IMR-90 (cell line): ENCODE results near the gene ELL. TPM values are rescaled to one million over a fixed set of nuclear protein-coding genes. Genes with fewer than 3 reads are reported as not detected.
A peak's percentile ranks its signal among the peaks of the same experiment; 100 is the strongest.

Experiments used
- ATAC-seq: fragments of 200-7000 bp; cut with Tn5 transposase; 2 replicates; pipeline ENCODE4 v1.9.1; 2020; ENCODE audit warnings: low read depth, mild to moderate bottlenecking, moderate library complexity
- BruUV-seq: library from RNA; stranded (reverse); fragments of 400-500 nt; replicated peaks from 2 replicates; lab custom pipeline; 2021; lab: Mats Ljungman, UMichigan
- CTCF ChIA-PET: fragments of 300-600 bp; formaldehyde crosslinking; extraction: SDS; loops from one replicate; lab custom pipeline; 2021; ENCODE audit warnings: antibody characterized with exemption; lab: Yijun Ruan, JAX
- POLR2A ChIA-PET: fragments of 300-600 bp; sonication (Branson Sonifier 250); formaldehyde crosslinking; loops from one replicate; lab custom pipeline; 2022; ENCODE audit warnings: antibody characterized with exemption; ENCODE audit not compliant: unreplicated experiment; lab: Charles Lee
- DNase-seq: peaks from one replicate; pipeline ENCODE4 v3.0.0; 2013
- H2AFZ ChIP-seq: replicated peaks from 2 replicates; pipeline ENCODE3; 2013; ENCODE audit warnings: low read length, mild to moderate bottlenecking; ENCODE audit not compliant: poor library complexity
- H2AK5ac ChIP-seq: 2 replicates; pipeline ENCODE4 v1.6.1; 2013; ENCODE audit warnings: low read depth, low read length, inconsistent platforms
- H2AK9ac ChIP-seq: replicated peaks from 2 replicates; pipeline ENCODE3; 2013; ENCODE audit warnings: mild to moderate bottlenecking, low read depth, low read length, moderate library complexity; ENCODE audit not compliant: poor library complexity
- H2BK120ac ChIP-seq: 2 replicates; pipeline ENCODE4 v1.6.1; 2013; ENCODE audit warnings: low read depth, low read length, inconsistent platforms
- H2BK15ac ChIP-seq: 3 replicates; pipeline ENCODE4 v1.6.1; 2013; ENCODE audit warnings: low read depth, low read length, inconsistent platforms
- H2BK20ac ChIP-seq: 2 replicates; pipeline ENCODE4 v1.6.1; 2013; ENCODE audit warnings: low read depth, mild to moderate bottlenecking, inconsistent platforms, low read length, moderate library complexity
- H2BK5ac ChIP-seq: 2 replicates; pipeline ENCODE4 v1.6.1; 2013; ENCODE audit warnings: mild to moderate bottlenecking, low read depth, low read length, inconsistent platforms; ENCODE audit not compliant: poor library complexity, severe bottlenecking
- H3K14ac ChIP-seq: replicated peaks from 2 replicates; pipeline ENCODE4 v1.6.1; 2013; ENCODE audit warnings: low read depth, low read length, inconsistent platforms
- H3K18ac ChIP-seq: 2 replicates; pipeline ENCODE4 v1.6.1; 2013; ENCODE audit warnings: low read depth, low read length, control low read depth
- H3K23ac ChIP-seq: 2 replicates; pipeline ENCODE4 v1.6.1; 2013; ENCODE audit warnings: low read depth, low read length, inconsistent platforms
- H3K27ac ChIP-seq: 2 replicates; pipeline ENCODE4 v1.5.1; 2013; ENCODE audit warnings: mild to moderate bottlenecking, control low read depth, low read length; ENCODE audit not compliant: insufficient read depth
- H3K27me3 ChIP-seq: 2 replicates; pipeline ENCODE4 v1.6.1; 2013; ENCODE audit warnings: low read length; ENCODE audit not compliant: control insufficient read depth, insufficient read depth
- H3K36me3 ChIP-seq: 2 replicates; pipeline ENCODE4 v1.6.1; 2013; ENCODE audit warnings: low read length, mixed read lengths; ENCODE audit not compliant: control insufficient read depth, insufficient read depth
- H3K4ac ChIP-seq: 2 replicates; pipeline ENCODE4 v1.6.1; 2013; ENCODE audit warnings: low read depth, low read length, inconsistent platforms
- H3K4me1 ChIP-seq: 2 replicates; pipeline ENCODE4 v1.6.1; 2013; ENCODE audit warnings: low read length, mixed read lengths; ENCODE audit not compliant: control insufficient read depth, insufficient read depth
- H3K4me2 ChIP-seq: 2 replicates; pipeline ENCODE4 v1.6.1; 2013; ENCODE audit warnings: low read depth, mild to moderate bottlenecking, control low read depth, low read length, moderate library complexity
- H3K4me3 ChIP-seq: 2 replicates; pipeline ENCODE4 v1.5.1; 2013; ENCODE audit warnings: low read depth, mild to moderate bottlenecking, control low read depth, low read length, moderate library complexity; ENCODE audit not compliant: insufficient read depth
- H3K56ac ChIP-seq: 2 replicates; pipeline ENCODE4 v1.6.1; 2013; ENCODE audit warnings: low read length, inconsistent platforms; ENCODE audit not compliant: insufficient read depth; ENCODE audit errors: extremely low read depth
- H3K79me1 ChIP-seq, 2 experiments: 2 replicates each; pipeline ENCODE4 v1.6.1; 2013; ENCODE audit warnings: low read length in 2 of 2, inconsistent platforms in 1 of 2, low read depth in 1 of 2
- H3K9ac ChIP-seq: 2 replicates; pipeline ENCODE4 v1.6.1; 2013; ENCODE audit warnings: low read depth, low read length, control low read depth
- H3K9me1 ChIP-seq: 2 replicates; pipeline ENCODE4 v1.6.1; 2013; ENCODE audit warnings: low read length, inconsistent platforms; ENCODE audit not compliant: insufficient read depth
- H3K9me3 ChIP-seq: 2 replicates; pipeline ENCODE4 v1.6.1; 2013; ENCODE audit warnings: low read length; ENCODE audit not compliant: control insufficient read depth, insufficient read depth
- H4K20me1 ChIP-seq: 2 replicates; pipeline ENCODE4 v1.6.1; 2013; ENCODE audit warnings: low read length, inconsistent platforms; ENCODE audit not compliant: insufficient read depth
- H4K5ac ChIP-seq: 2 replicates; pipeline ENCODE4 v1.6.1; 2013; ENCODE audit warnings: mild to moderate bottlenecking, low read depth, low read length, control low read depth
- H4K8ac ChIP-seq, 2 experiments: 2 replicates each; pipeline ENCODE4 v1.6.1; 2013; ENCODE audit warnings: low read depth in 2 of 2, low read length in 2 of 2, control low read depth in 1 of 2, inconsistent platforms in 1 of 2
- H4K91ac ChIP-seq: 2 replicates; pipeline ENCODE4 v1.6.1; 2013; ENCODE audit warnings: low read depth, low read length, inconsistent platforms; ENCODE audit not compliant: insufficient read depth
- BHLHE40 ChIP-seq: fragments of 150-350 bp; IDR thresholded peaks from 2 replicates; pipeline ENCODE4 v1.6.1; 2016; ENCODE audit warnings: mild to moderate bottlenecking, low read depth, low read length
- CHD1 ChIP-seq: IDR thresholded peaks from 2 replicates; pipeline ENCODE4 v1.6.1; 2012; ENCODE audit warnings: low read depth, low read length, improper control_type of control experiment
- CTCF ChIP-seq: conservative IDR thresholded peaks from 2 replicates; pipeline ENCODE4 v1.5.1; 2012; ENCODE audit warnings: mild to moderate bottlenecking, low read depth, low read length, improper control_type of control experiment
- POLR2A ChIP-seq: IDR thresholded peaks from 2 replicates; pipeline ENCODE4 v1.6.1; 2012; ENCODE audit warnings: mild to moderate bottlenecking, low read depth, low read length
- USF2 ChIP-seq: fragments of 150-350 bp; IDR thresholded peaks from 2 replicates; pipeline ENCODE4 v1.6.1; 2017; ENCODE audit warnings: mild to moderate bottlenecking, antibody characterized with exemption, low read length, low read depth
- WGBS, 2 experiments: methylation state at CpG; one replicate each; pipeline versions ENCODE4 v1.1.5 to v1.1.7; 2013; ENCODE audit warnings: missing lambda C conversion rate in 2 of 2; ENCODE audit not compliant: insufficient read length in 1 of 2; ENCODE audit errors: extremely low coverage in 2 of 2; 5-methylcytosine and 5-hydroxymethylcytosine counted together
- dilution Hi-C: fragments of 300-500 bp; cut with HindIII; formaldehyde crosslinking; loops from one replicate; pipeline ENCODE4 v1.14.3; 2018; ENCODE audit warnings: low sequenced_read_pairs; ENCODE audit not compliant: unreplicated experiment
- in situ Hi-C: fragments of 300-500 bp; cut with MboI; formaldehyde crosslinking; loops from 3 replicates; pipeline ENCODE4 v1.14.3; 2019; ENCODE audit warnings: low sequenced_read_pairs, inconsistent platforms, mixed read lengths
- intact Hi-C: fragments of 100-400 bp; cut with micrococcal nuclease; formaldehyde crosslinking; loops from 2 replicates; pipeline ENCODE4 v1.10.0; 2022
- polyA plus RNA-seq, 3 experiments: library from polyadenylated mRNA; depleted of rRNA; stranded (reverse); fragments of >200 nt; gene quantifications; 2 replicates each; pipeline ENCODE4 v1.2.3, GENCODE V29; 2012; ENCODE audit warnings: low replicate concordance in 1 of 3
- total RNA-seq: library from RNA; depleted of rRNA; stranded (reverse); fragments of >200 nt; gene quantifications from 2 replicates; pipeline ENCODE4 v1.2.3, GENCODE V29; 2012

ELL gene
- total and polyA plus RNA-seq, 2 of the 4 experiments (the other 2 are of a cell fraction) = 6.3 to 13.1 TPM

- Histone ChIP-seq H3K4ac (peak overlapping the region; percentile 47), H2AK9ac (peak overlapping the region; percentile 95), H3K23ac (peak overlapping the region; percentile 86), H2AFZ (peak overlapping the region; percentile 97), H2BK20ac (no peak overlapping the region), H2BK5ac (no peak overlapping the region), H3K4me3 (peak overlapping the region; percentile 68), H3K18ac (no peak overlapping the region), H3K27me3 (no peaks in the 10 kb centered on the region), H3K9me1 (peaks cover 16% of the 10 kb centered on the region; the same call in 1 of the 2 replicates), H3K36me3 (no peaks in the 10 kb centered on the region), H3K14ac (peak overlapping the region; percentile 64), H3K4me1 (peaks cover 33% of the 10 kb centered on the region), H3K27ac (peak overlapping the region; percentile 10; the same call in 1 of the 2 replicates), H3K4me2 (peak overlapping the region; percentile 71), H3K9ac (peak overlapping the region; percentile 74), H3K56ac (peak overlapping the region; percentile 17; the same call in 1 of the 2 replicates), H4K91ac (no peak overlapping the region; the same call in 1 of the 2 replicates), H3K79me1 (peaks cover 0 to 58% of the 10 kb centered on the region in 2 experiments), H4K20me1 (peaks cover 44% of the 10 kb centered on the region), H3K9me3 (no peaks in the 10 kb centered on the region), H2BK15ac (no peak overlapping the region), H4K5ac (no peak overlapping the region), H2BK120ac (peak overlapping the region; percentile 3; the same call in 1 of the 2 replicates), H2AK5ac (peak overlapping the region; percentile 16), H4K8ac (no peak overlapping the region; a peak in 1 of 4 replicates)
- in situ Hi-C loops = loop anchor here (10.0 kb wide), 2 partner anchors 225 to 305 kb away; partner anchors contain the start of gene MPV17L2
- intact Hi-C loops = loop anchor here (5.0 to 10.0 kb wide), 2 partner anchors 143 to 215 kb away; partner anchors contain the start of gene RAB3A
- ATAC-seq = no peak
- dilution Hi-C loops = no loop called here
- CTCF ChIA-PET = interaction anchor here (0.9 kb wide), 1 partner anchor 34 kb away, joined by 4 read pairs; the partner anchor contains the start of gene GDF15
- WGBS, 2 experiments = 0% methylated on average over 71 of the region's 97 CpGs; no CpG with 5 or more reads in 1 of the 2 experiments
- POLR2A ChIA-PET = no interaction called here
- DNase-seq = no peak
- BruUV-seq = no TSS peak
- TF ChIP-seq CHD1 = no peak
- peak; percentile 20; the same call in 1 of the 2 replicates for TF ChIP-seq POLR2A
- no peak for TF ChIP-seq BHLHE40
- peak; percentile 56 for TF ChIP-seq USF2
- TF ChIP-seq CTCF = no peak
Observed at GRCh38 chr19:18419699-18420460, 102.0 kb downstream of the ELL start.
